ENCODE data around the gene PRDM2. TPM values are rescaled to one million over a fixed set of nuclear protein-coding genes. Genes with fewer than 3 reads are reported as not detected.

The PRDM2 gene
- total and polyA plus RNA-seq, 2 of the 13 experiments (the other 11 are each of a cell fraction or from before 2014, with no cell fraction given) = 4.0 to 6.5 TPM

DNA sequence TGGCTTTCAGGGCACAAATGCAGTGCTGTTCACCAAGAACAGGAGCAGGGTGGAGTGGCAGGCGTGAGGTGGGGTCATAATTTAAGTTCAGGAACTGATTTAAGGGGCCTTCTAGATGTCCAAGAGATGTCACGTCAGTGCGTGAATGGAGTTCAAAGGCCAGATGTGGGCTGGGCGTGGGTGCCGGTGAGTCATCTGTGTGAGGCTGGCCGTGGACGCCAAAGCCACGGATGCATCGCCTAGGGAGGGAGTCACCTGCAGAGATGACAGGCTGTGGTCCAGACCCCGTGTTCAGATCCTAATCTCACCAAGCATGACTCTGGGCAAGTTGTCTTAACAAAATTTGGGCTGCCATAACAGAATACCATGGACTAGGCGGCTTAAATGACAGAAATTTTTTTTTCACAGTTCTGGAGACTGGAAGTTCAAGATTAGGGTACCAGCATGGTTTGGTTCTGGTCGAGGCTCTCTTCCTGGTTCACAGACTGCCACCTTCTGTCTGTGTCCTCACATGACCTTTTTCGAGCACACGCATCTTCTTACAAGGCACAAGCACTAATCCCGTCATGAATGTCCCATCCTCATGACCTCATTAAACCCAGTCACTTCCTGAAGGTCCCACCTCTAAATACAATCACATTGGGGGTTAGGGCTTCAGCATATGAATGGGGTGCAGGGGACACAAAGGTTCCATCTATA, 109.6 kb downstream of the PRDM2 start:
- Histone ChIP-seq H3K36me3 (replicated peaks in 1 of 2; ENCODE audit: control insufficient read depth in 1 of 2, insufficient read depth in 2 of 2, low read length in 2 of 2) (no peaks in the 10 kb centered on the region), H3K27me3 (ENCODE audit: control insufficient read depth in 1 of 2, insufficient read depth in 2 of 2, low read length in 2 of 2) (no peaks in the 10 kb centered on the region), H3K9ac (ENCODE audit: insufficient read depth, low read depth, low read length) (no peak overlapping the region), H3K4me1 (ENCODE audit: insufficient read depth, low read length) (no peaks in the 10 kb centered on the region), H3K27ac (ENCODE audit: extremely low read length, insufficient read depth, low read length) (no peak overlapping the region), H4K20me1 (ENCODE audit: insufficient read depth, low read length) (peaks cover 6% of the 10 kb centered on the region), H3K79me2 (ENCODE audit: insufficient read depth, low read length) (no peaks in the 10 kb centered on the region), H2AFZ (ENCODE audit: low read length) (no peak overlapping the region), H3K4me2 (ENCODE audit: low read depth, low read length) (no peak overlapping the region), H3K9me3 (ENCODE audit: low read length) (no peaks in the 10 kb centered on the region), H3K4me3 (replicated peaks in 1 of 3; ENCODE audit: insufficient read depth in 1 of 3, low read depth in 2 of 3, low read length in 3 of 3) (no peak overlapping the region)
- BruUV-seq (replicated peaks) = no TSS peak
- DNase-seq (ENCODE audit: low spot score) (no peak), ATAC-seq (no peak), FAIRE-seq (no peak)
- ChIA-PET CTCF (ENCODE audit: low intra/inter-chr PET ratio, low total read pairs) (no interaction called here), POLR2A (no interaction called here)
- TF ChIP-seq, protein P1, sequence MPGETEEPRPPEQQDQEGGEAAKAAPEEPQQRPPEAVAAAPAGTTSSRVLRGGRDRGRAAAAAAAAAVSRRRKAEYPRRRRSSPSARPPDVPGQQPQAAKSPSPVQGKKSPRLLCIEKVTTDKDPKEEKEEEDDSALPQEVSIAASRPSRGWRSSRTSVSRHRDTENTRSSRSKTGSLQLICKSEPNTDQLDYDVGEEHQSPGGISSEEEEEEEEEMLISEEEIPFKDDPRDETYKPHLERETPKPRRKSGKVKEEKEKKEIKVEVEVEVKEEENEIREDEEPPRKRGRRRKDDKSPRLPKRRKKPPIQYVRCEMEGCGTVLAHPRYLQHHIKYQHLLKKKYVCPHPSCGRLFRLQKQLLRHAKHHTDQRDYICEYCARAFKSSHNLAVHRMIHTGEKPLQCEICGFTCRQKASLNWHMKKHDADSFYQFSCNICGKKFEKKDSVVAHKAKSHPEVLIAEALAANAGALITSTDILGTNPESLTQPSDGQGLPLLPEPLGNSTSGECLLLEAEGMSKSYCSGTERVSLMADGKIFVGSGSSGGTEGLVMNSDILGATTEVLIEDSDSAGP (CRISPR knock-in tag; IDR thresholded peaks at IDR 0.05; ENCODE audit: borderline replicate concordance) = no peak
- TF ChIP-seq, protein P2, sequence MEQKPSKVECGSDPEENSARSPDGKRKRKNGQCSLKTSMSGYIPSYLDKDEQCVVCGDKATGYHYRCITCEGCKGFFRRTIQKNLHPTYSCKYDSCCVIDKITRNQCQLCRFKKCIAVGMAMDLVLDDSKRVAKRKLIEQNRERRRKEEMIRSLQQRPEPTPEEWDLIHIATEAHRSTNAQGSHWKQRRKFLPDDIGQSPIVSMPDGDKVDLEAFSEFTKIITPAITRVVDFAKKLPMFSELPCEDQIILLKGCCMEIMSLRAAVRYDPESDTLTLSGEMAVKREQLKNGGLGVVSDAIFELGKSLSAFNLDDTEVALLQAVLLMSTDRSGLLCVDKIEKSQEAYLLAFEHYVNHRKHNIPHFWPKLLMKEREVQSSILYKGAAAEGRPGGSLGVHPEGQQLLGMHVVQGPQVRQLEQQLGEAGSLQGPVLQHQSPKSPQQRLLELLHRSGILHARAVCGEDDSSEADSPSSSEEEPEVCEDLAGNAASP (CRISPR knock-in tag; IDR thresholded peaks at IDR 0.05; ENCODE audit: borderline replicate concordance) = peak; percentile 33; the same call in 1 of the 2 replicates
- intact Hi-C loops (cut with micrococcal nuclease; ENCODE audit: unreplicated experiment) = no loop called here
- 86% methylated on average over 15 of the region's 15 CpGs for WGBS (ENCODE audit: low lambda C conversion rate)
- in situ Hi-C loops (cut with HindIII; ENCODE audit: extremely low pct_ligation_motif_present, low pct_unique_long_range_greater_than_20kb) = loop anchor here (5.0 kb wide), 1 partner anchor 142 kb away; no protein-coding TSS in a partner anchor

All from HepG2 (cell line).